NCI-H1694 treated with DMSO at 0.1 percent for 48 hours (cell line): ENCODE data around the gene SLC4A2.
"Not testable (repeated sequence)": the region's sequence is repeated elsewhere in the genome, so short reads cannot be mapped to it uniquely, and the experiment has no call there.

ENCODE experiments used
- DNase-seq: peaks from one replicate; lab custom pipeline; 2025; lab: John Stamatoyannopoulos, UW

The SLC4A2 gene

DNA sequence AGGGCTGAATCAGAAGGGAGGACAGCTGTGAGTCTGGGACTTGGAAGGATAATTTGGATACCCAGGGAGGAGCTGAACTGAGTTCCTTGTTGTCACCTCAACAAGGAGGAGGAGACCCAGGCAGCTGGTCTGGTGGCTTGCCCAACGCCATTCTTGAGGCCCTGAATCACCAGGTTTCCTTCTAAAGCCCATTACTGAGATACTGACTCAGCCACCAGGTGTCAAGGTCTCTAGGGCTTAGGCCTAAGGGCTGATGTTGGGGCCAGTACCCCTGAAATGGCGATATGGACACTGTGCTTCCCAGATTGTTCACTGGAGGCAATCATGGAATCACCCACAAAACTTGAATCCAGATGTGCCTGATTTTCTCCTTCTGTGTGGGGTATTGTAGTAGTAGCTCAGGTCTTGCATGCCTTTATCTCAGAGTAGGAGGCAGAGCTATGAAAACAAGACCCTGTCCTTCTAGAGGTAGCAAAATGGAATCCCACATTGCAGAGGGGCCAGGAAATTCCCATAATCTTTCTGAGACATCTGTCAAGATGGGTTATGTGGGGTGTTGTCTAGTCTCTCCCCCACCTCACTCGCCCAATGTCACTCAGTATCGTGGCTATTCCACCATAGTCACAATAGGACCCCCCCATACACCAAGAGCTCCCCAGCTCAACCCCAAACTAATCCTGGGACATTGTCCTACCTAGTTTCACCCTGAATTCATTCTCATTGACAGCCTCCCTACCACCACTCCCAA, 33.3 kb upstream of the SLC4A2 start:
- DNase-seq = no peak

- DNase-seq = not testable (repeated sequence)
Observed at GRCh38 chr7:151026771-151027727, 32.3 kb upstream of the SLC4A2 start.

GRCh38 chr7:151027728-151028130, 31.7 kb upstream of the SLC4A2 start:
- not testable (repeated sequence) for DNase-seq

- DNase-seq = peak; percentile 99
Observed at GRCh38 chr7:151028131-151028947, 31.1 kb upstream of the SLC4A2 start, which contains the start of gene ABCB8. TSS of gene ABCB8 (plus strand) at chr7:151028450. CDS start at chr7:151028516, 66 bp downstream.

- no peak for DNase-seq
Observed at GRCh38 chr7:151028948-151029501, 30.4 kb upstream of the SLC4A2 start.

DNA sequence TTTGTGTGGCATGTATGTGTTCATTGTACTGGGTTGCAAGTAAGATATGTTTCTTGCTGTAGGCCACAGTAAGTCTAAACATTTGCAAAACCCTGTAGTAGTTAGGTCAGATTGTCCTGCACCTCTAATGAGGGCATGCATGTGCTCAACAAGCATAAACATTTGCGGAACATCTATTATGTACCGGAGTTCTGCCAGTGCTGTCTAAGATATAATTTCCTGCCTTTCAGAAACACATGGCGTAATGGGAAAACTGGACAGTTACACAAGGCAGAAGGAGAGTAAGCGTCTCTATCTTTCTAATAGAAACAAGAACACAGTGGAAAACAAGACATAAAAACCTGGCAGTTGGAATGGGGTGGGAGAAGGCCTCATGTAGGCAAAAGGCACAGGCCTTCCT, 28.4 kb upstream of the SLC4A2 start:
- no peak for DNase-seq

- no peak for DNase-seq
Observed at GRCh38 chr7:151032936-151033863, 26.2 kb upstream of the SLC4A2 start.

DNA sequence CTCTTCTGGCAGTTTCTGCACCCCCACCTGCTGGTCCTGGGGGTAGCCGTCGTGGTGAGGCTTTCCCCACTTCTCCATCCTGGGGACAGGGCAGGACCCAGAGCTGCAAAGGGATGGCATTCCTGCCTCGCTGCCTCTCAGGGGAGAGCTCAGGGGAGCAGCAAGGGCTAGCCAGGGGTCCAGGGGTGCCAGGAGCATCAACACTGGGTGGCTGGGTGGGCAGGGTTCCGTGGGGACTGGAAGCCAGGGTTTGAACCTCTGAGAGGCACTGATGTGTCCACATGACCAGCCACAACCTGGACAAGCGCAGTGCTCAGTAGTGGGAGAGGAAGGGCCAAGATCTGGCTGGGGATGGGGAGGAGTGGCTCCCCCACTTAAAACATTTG, 25.5 kb upstream of the SLC4A2 start:
- DNase-seq = no peak

DNA sequence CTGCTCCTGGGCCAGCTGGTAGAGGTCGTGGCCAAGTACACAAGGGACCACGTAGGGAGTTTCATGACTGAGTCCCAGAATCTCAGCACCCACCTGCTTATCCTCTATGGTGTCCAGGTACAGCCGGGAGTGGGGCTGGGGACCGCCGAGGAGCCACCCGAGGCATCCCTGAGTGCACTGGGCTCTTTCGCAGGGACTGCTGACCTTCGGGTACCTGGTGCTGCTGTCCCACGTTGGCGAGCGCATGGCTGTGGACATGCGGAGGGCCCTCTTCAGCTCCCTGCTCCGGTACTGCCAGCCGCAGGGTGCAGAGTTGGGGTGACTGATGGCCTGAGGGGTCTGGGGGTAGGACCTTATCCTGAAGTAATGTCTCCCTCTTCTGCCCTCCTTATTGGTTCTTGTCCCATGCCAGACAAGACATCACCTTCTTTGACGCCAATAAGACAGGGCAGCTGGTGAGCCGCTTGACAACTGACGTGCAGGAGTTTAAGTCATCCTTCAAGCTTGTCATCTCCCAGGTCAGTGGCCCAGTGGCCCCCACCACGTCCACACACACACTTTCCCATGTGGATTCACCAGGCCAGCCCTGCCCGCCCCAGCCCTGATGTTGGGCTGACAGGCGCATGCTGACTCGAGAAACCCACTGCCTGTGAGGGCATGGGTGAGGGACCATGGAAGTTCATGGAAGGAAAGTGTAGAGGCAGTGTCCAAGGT, 24.9 kb upstream of the SLC4A2 start:
- DNase-seq = no peak

DNA sequence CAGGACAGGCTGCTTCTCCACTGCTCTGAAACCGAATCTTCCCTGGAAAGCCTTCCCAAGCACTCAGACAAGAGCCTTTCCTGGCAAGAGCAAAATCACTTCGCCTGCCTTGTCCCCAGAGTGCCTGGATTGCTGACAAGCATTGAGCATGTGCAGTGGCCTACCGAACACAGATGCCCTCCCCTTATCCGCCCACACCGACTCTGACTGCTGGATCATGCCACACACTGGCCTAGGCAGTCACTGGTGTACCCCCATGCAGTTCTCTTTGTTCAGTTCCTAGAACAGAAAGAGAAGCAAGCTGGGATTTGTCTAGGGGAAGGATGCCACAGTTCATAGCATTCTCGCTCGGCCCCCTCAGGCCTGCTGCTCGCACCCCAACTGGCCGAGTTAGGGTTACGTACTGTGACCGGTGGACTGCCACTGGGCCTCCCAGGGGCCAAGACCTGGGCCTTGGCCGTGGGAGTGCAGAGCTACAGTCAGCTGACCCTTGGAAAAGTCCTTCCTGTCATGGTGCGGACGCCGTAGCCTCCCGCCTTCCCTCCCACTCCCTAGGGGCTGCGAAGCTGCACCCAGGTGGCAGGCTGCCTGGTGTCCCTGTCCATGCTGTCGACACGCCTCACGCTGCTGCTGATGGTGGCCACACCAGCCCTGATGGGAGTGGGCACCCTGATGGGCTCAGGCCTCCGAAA, 24.2 kb upstream of the SLC4A2 start:
- DNase-seq = no peak

DNA sequence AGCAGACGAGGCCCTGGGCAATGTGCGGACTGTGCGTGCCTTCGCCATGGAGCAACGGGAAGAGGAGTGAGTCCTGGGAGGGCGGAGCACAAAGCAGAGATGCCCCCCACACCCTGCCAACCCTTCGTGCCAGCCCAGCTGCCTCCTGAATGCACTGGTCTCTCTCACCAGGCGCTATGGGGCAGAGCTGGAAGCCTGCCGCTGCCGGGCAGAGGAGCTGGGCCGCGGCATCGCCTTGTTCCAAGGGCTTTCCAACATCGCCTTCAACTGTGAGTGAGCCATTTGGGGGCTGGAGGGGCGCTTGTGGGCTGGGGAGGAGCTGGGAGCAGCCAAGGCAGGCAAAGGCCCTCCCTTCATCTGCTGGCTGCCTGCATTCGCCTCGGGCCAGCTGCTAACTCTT, 23.5 kb upstream of the SLC4A2 start:
- no peak for DNase-seq

DNA sequence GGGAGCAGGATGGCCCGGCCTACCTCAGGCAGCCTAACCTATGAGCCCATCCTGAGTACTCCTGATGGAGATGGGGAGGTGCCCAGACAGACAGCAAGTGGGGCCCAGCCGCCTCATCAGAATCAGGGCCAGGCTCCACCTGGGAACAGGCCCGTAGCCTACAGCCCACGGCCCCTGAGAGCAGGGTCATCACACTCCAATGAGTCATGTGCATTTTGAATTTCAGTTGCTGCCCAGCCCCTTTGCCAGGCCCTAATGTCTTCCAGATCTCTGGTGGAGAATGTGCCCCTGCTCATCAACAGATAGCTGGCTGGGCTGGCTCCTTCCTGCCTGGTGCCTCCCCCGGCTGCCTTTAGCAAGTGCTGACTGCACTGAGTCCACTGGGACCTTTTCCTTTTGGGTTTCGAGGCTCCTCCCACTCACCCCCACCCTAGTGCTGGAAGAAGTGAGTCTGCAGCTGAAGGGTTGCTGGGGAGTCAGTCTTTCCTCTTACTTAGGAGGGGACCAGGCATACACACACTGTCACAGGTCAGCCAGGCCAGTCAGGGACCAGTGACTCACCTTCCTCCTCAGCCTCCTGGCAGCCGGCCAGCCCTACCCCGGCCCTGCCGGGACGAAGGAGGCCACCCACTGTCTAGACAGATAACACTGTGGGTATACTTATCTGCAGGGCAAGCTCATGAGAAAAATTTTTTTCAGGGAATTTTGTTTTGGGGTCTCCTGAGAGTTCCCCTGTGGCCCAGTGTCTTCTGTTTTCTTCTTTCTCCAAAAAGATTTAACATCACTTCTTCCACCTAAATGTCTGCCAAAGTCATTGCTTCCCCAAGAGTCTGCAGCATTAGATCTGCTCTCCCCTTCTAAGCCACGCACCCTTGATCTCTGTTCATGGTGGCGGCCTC, 20.2 kb upstream of the SLC4A2 start:
- DNase-seq = no peak

DNA sequence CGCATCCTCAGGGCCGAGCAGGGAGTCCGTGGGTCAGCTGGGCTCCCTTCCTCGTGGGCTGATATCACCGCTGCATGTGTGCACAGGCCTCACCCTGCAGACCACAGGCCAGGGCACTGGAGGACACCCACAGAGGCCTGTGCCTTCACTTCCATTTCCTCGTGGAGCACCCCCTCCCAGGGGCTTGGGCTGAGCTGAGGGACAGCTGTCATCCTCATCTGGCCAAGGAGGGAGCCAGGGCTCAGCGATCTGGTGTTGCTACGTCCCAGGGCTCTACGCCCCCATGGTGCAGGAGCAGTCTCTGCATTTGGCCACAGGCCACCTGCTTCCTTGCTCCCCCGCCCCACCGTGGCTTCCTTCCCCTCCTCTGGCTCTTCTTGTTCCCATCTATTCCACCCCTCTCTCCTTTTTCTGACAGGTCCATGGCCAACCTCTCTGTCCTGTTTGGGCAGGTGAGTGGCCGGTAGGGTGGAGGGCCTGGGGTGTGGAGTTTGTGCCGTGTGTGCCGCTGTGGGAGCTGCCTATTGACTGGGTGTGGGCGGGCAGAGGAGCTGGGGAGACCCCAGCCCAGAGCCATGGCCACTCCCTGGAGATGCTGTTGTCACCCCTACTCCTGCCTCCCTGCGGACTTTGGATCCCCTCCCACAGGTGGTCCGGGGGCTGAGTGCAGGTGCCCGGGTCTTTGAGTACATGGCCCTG, 19.4 kb upstream of the SLC4A2 start:
- DNase-seq = no peak

DNA sequence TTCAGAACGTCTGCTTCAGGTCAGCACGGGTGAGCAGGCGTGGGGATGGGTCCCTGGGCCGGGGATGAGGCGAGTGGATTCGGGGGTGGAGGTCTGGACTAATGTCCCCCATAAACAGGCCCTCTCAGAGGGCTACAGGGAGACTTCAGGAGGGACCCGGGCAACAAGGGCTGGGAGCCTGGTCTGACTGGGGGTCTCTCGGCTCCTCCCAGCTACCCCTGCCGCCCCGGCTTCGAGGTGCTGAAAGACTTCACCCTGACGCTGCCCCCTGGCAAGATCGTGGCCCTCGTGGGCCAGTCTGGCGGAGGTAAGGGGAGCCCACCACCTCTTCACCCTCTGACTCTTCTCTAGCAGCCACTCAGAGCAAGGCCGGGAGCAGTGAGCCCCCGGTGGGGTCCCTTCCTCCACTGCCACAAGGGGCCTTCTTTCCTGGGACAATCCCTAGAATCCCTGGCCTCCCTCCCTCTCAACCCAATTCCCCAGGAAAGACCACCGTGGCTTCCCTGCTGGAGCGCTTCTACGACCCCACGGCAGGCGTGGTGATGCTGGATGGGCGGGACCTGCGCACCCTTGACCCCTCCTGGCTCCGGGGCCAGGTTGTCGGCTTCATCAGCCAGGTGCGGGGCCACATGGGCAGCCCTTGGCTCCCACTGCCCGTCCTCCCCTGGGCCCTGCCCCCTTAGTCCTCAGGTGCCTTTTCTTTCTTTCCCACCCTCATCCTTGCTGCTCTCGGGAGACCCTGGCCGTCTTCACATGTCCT, 18.6 kb upstream of the SLC4A2 start:
- no peak for DNase-seq

DNA sequence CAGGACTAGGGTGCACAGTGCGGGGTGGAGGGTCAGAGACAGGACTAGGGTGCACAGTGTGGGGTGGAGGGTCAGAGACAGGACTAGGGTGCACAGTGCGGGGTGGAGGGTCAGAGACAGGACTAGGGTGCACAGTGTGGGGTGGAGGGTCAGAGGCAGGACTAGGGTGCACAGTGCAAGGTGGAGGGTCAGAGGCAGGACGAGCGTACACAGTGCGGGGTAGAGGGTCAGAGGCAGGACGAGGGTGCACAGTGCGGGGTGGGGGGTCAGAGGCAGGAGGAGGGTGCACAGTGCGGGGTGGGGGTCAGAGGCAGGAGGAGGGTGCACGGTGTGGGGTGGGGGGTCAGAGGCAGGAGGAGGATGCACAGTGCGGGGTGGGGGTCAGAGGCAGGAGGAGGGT, 15.9 kb upstream of the SLC4A2 start:
- DNase-seq = not testable (repeated sequence)

- DNase-seq = no peak
Observed at GRCh38 chr7:151043959-151044358, 15.4 kb upstream of the SLC4A2 start.

DNA sequence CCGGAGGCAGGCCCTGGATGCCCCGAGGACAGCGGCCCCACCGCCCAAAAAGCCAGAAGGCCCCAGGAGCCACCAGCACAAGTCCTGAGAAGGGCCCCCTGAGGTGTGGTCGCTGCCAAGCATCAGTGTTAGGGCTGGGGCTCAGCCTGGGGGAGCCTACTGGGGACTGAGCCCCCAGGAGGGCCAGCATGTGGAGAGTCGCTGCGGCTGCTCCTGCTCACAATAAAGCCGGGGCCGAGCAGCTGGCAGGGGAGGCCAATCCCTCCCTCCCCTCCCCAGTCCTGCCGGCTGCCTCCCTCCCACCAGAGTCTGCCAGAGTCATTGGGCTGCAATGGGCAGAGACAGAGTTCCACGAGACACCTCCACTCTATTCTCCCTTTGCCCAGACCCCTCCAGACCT, 14.1 kb upstream of the SLC4A2 start:
- DNase-seq = no peak
